GM23338 (cell line): ENCODE data around the gene SULT6B1.

Experiments used
- CTCF ChIP-seq, 2 experiments: fragments of 200-600 bp in 1 of 2; sonication (generic) in 1 of 2; conservative IDR thresholded peaks; 2 replicates each; pipeline versions ENCODE4 v1.5.1 to v1.6.1; 2016 to 2017; ENCODE audit warnings: antibody characterized with exemption in 2 of 2, low read depth in 2 of 2, mild to moderate bottlenecking in 2 of 2, moderate library complexity in 1 of 2
- ETS1 ChIP-seq: IDR thresholded peaks from 2 replicates; pipeline ENCODE4 v1.6.1; 2016; ENCODE audit warnings: antibody characterized with exemption
- EZH2 ChIP-seq: fragments of 200-600 bp; sonication (generic); IDR thresholded peaks from one replicate; pipeline ENCODE4 v1.8.0; 2017; ENCODE audit warnings: antibody characterized with exemption, mild to moderate bottlenecking, low read depth; ENCODE audit not compliant: unreplicated experiment
- REST ChIP-seq: IDR thresholded peaks from one replicate; pipeline ENCODE4 v1.6.1; 2018; ENCODE audit warnings: antibody characterized with exemption; ENCODE audit not compliant: unreplicated experiment
- STAT1 ChIP-seq: IDR thresholded peaks from one replicate; pipeline ENCODE4 v1.6.1; 2016; ENCODE audit warnings: antibody characterized with exemption; ENCODE audit not compliant: unreplicated experiment
- ZNF331 ChIP-seq: fragments of 250-450 bp; sonication (Bioruptor Pico); IDR thresholded peaks from 2 replicates; pipeline ENCODE4 v1.5.0; 2020; ENCODE audit warnings: low read depth, mild to moderate bottlenecking, moderate library complexity

GRCh38 chr2:37146062-37146461 is 42.4 kb downstream of the SULT6B1 start:
- no peak for TF ChIP-seq STAT1
- TF ChIP-seq ETS1 = no peak
- TF ChIP-seq CTCF (conservative IDR thresholded peaks at IDR 0.05; ENCODE audit: low read depth in 2 of 2) = no peak
- no peak for TF ChIP-seq REST
- no peak for TF ChIP-seq EZH2
- TF ChIP-seq ZNF331 (CRISPR knock-in tag) = no peak
